GM21825 (cell line): ENCODE data around the gene GRIK1.

ENCODE experiments used
- ATAC-seq: cut with Tn5 transposase; IDR thresholded peaks from one replicate; pipeline ENCODE4 v1.9.1; 2021; ENCODE audit warnings: mild to moderate bottlenecking, moderate library complexity; ENCODE audit not compliant: unreplicated experiment

Gene GRIK1

DNA sequence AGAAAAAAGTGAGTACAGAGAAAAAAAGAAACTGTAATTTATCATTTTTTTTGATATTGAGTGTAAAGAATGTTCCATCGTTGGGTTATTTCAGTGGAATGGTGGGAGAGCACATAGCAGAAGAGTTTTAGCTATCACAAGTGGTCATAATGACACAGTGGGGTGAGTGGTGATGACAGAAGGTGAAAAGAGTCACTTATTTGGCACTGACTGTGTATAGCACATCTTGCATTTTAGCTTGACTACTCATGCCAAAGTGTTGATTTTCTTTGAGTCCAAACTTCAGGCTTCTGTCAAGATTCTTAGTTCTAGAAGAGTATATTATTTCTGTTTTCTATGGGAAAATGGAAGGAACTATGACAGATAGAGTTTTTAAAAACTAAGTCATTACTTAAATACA is 261.2 kb downstream of the GRIK1 start:
- no peak for ATAC-seq

- no peak for ATAC-seq
Measured at GRCh38 chr21:29677326-29677725, 262.5 kb downstream of the GRIK1 start.

DNA sequence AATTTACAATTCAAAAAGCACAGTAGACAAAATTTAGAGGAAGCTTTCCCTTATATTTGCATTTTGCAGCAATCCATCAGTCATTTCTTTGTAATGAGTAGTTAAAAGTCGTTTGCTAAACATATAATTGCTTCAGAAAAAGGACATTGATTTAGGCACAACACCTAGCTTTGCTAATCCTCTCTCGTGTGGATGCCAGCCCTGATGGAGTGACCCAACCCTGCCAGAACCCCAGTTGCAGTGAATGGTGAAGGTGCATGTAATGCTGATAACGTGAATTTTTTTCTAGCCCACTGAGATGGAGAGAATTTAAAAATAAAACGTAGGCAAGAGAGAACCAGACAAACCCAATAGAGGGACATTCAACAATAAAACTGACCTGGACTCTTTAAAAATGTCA is 263.4 kb downstream of the GRIK1 start:
- no peak for ATAC-seq

DNA sequence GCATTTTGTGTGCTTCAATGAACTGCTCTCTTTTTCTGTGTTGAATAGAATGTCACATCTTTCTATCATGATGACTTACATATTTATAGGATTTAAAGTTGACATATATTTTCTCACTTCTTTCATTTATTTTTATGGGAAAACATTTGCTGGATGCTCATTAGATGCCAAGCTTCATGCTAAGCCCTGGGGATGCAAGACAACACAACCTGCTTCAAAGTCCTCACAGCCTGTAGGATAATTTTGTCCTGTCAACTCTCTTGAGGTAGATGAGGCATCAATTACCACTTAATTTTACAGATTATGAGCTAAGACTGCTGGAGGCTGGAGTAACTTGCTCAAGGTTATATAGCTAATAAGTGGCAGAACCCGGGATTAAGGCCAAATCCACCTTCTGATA is 264.3 kb downstream of the GRIK1 start:
- ATAC-seq = no peak

GRCh38 chr21:29674343-29674742 is 265.5 kb downstream of the GRIK1 start:
- ATAC-seq = no peak

DNA sequence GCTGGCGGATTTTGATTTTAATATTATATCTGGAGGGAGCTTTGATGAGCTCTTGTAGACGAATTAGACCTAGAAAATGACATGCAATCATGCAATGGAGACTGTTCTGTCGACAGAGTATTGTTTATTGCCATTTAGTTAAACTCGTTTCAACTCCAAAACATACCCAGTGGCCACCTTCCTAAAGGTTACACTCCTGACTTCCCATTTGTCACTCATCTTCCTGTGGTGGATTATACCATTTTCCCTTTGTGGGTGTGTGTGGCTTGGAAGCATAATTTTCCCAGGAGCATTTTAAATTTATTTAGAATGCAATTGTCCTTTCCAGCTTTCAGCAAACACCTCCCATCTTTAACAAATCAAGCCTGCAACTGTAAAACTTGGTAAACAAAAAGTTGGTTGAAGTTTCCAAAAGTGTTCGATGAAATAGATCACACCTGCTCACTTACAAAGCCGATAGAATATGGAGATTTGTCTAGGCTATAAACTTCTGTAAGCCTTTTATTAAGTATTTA is 266.6 kb downstream of the GRIK1 start:
- ATAC-seq = no peak

GRCh38 chr21:29671728-29672127 is 268.1 kb downstream of the GRIK1 start:
- no peak for ATAC-seq

GRCh38 chr21:29670228-29670627 is 269.6 kb downstream of the GRIK1 start:
- no peak for ATAC-seq

- ATAC-seq = no peak
Measured at GRCh38 chr21:29669416-29669815, 270.4 kb downstream of the GRIK1 start.

GRCh38 chr21:29667651-29668050 is 272.1 kb downstream of the GRIK1 start:
- no peak for ATAC-seq

GRCh38 chr21:29664615-29665014 is 275.2 kb downstream of the GRIK1 start:
- ATAC-seq = no peak

DNA sequence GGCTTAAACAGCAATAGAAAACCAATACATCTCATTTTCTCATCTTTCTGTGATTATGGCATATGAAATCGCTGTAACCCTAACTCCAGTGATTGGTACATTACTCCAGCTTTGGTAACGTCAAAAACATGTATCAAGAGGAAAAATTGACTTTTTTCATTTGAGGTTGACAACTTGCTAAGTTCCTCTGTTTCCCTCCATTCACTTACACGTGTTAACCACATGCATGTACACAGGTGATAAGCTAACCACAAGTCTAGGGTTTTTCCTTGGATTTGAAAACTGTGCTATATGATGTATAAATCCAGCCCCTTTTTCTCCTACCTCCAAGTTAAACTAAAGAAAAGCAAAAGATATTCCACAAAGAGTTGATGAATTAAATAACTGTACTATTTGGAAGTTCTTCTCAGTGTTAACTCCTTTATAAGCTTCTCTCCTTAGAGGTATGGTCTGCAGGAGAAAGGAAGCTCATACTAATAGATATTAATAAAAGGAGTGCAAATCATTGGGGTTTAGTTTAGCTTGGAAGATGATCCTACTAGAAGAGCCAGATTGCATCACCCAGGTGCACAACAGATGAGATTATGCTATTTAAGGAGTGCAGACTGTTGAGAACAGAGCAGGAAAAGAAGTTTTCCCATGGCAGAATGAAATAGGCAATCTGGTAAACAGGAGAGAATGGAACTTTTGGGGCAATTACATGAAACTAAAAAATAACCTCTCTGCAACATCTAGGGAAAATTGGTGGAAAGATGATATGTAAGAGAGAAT is 277.9 kb downstream of the GRIK1 start:
- no peak for ATAC-seq

GRCh38 chr21:29660047-29660720 is 279.6 kb downstream of the GRIK1 start:
- ATAC-seq = no peak

DNA sequence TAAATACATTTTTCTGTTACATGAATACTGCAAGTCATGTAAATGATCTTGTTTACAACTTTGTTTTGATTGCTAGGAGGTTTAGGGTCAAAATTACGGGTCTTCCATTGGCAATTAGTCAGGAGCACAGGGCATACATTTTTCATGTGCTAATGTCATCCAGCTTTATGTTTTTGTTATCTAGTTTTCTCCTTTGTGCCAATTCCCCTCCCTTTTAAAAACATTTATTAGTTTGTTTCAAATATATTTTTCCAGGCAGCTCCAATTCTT is 280.9 kb downstream of the GRIK1 start:
- no peak for ATAC-seq

DNA sequence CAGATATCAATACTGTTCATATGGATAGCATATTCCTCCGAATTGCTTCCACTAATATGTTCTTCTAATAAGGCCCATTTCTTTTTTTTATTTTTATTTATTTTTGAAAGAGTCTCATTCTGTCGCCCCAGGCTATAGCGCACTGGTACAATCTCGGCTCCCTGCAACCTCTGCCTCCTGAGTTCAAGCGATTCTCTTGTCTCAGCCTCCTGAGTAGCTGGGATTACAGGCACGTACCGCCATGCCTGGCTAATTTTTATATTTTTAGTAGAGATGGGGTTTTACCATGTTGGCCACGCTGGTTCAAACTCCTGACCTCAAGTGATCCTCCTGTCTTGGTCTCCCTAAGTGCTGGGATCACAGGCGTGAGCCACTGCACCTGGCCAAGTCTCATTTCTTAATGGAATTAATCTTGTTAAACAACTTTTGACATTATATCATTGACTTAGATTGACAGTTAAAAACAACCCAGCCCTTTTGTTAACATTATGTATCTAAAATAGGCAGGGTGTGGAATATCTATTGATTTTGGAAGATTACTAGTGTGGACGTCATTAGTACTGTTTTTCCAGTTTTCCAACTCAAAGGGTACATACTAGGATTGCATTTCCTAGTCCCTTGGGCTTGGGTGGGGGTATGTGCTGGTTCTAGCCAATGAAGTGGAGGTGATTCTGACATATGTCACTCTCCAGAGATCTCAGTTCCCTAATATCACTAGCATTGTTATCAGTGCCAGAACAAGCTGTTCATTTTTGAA is 281.4 kb downstream of the GRIK1 start:
- ATAC-seq = no peak

- no peak for ATAC-seq
Measured at GRCh38 chr21:29657240-29657989, 282.4 kb downstream of the GRIK1 start.

DNA sequence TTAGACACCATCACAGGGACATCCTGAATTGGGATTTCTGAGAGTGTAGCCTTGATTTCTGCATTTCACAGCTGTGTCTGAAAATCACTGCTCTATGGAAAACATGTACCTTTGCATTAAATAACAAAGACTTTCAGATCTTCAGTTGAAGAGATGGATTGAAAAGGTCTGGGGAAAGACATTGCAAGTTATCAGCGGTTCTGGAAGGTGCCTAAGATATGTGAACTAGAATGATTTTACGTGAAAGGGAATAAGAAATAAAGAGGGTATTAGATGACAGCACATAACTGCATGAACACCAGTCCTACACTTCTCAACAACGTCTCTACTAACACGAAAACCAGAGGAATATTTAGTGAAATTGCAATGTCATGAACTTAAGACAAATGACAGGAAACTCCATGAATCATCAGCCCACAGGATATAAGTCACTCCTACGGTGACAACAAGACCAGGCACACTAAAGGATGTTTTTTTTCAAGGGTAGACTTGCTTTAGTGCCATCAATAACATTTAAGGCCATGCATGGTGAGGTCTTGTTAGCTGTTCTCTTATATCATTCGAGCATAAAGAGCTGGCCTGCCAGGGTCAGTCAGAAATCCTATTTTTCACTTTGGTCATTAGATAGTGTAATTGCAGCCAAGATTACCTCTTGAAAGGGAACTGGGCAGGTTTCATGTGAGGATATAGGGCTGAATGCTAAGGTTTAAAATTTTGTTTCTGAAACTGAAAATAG is 283.1 kb downstream of the GRIK1 start:
- ATAC-seq = no peak

- ATAC-seq = no peak
Measured at GRCh38 chr21:29655577-29655976, 284.2 kb downstream of the GRIK1 start.

GRCh38 chr21:29654855-29655254 is 284.9 kb downstream of the GRIK1 start:
- no peak for ATAC-seq

DNA sequence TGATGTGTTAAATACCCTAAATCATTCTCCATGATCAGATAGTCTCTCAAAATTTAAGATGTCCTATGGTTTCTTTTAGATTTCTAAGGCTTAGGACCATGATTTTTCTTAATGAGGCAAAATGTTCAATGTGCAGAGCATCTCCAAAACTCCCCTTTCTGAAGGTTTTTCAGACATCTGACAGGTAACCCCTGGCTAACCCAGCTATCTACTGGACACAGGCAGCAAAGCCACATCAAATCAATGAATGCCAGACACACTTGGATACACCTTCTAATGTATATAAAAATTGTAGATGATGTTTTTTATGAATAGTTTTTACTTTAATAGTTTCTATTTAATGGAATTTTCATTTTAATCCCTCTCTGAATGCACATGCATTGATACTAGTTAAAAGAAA is 285.6 kb downstream of the GRIK1 start:
- ATAC-seq = no peak
